GM23338 (cell line): ENCODE data around the gene SCIN.

ENCODE experiments used
- POLR2AphosphoS5 ChIP-seq: IDR thresholded peaks from 2 replicates; pipeline ENCODE4 v1.6.1; 2016; ENCODE audit warnings: antibody characterized with exemption, low read depth
- TF ChIP-seq, protein P1 (sequence below), 2 experiments: fragments of 200-600 bp in 1 of 2; sonication (generic) in 1 of 2; conservative IDR thresholded peaks; 2 replicates each; pipeline versions ENCODE4 v1.5.1 to v1.6.1; 2016 to 2017; ENCODE audit warnings: antibody characterized with exemption in 2 of 2, low read depth in 2 of 2, mild to moderate bottlenecking in 2 of 2, moderate library complexity in 1 of 2

DNA sequence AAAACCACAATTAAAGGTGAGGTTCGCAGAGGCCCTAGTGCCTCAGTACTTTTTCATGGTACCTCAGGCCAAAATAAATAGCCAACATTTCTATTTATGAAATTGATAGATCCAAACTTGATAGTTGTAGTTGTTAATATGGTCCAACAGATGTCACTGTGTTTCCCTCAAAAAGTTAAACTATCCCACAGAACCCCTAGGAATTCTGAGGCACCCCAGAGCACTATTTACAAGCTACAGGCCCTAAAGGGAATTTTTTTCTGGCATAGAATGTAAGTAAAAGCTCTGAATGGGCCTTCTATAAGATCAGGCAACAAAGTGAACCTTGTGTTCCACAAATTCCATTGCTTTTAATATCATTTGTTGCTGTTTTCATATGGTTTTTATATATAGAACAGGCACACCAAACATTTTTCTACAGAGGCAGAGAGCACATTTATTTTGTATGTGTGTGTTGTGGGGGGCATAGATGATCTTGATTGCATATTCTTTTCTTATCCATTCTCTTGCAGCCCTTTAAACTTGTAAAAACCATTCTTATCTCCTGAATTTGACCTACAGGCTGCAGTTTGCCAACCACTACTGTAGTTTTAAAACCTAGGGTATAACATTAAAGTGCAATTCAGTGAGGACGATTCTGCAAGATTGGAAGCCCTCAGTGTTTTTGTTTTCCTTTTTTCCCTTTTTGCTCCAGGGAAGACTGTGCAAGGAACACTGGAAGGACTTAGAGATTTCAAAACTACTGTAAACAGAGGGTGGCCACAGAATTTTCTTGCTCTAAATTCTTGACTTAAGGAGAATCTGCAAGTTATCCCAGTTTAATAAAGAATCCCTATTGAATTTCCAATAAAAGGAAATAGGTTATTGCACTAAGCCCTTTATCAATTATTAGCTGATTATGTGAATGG is 113.4 kb downstream of the SCIN start:
- TF ChIP-seq, protein P1, sequence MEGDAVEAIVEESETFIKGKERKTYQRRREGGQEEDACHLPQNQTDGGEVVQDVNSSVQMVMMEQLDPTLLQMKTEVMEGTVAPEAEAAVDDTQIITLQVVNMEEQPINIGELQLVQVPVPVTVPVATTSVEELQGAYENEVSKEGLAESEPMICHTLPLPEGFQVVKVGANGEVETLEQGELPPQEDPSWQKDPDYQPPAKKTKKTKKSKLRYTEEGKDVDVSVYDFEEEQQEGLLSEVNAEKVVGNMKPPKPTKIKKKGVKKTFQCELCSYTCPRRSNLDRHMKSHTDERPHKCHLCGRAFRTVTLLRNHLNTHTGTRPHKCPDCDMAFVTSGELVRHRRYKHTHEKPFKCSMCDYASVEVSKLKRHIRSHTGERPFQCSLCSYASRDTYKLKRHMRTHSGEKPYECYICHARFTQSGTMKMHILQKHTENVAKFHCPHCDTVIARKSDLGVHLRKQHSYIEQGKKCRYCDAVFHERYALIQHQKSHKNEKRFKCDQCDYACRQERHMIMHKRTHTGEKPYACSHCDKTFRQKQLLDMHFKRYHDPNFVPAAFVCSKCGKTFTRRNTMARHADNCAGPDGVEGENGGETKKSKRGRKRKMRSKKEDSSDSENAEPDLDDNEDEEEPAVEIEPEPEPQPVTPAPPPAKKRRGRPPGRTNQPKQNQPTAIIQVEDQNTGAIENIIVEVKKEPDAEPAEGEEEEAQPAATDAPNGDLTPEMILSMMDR (conservative IDR thresholded peaks at IDR 0.05; ENCODE audit: low read depth in 2 of 2), result peak; percentile 49 to 59
- TF ChIP-seq POLR2AphosphoS5, result no peak
